Nucleus accumbens (tissue), 56 donors: ENCODE data around the gene XXYLT1.

ENCODE experiments used
- DNase-seq, 56 donors: peaks; one replicate each; lab custom pipeline; 2025; lab: John Stamatoyannopoulos, UW

The XXYLT1 gene

GRCh38 chr3:195143221-195143620 lies 127.7 kb downstream of the XXYLT1 start:
- no peak for DNase-seq

GRCh38 chr3:195142519-195142918 lies 128.4 kb downstream of the XXYLT1 start:
- DNase-seq = no peak

GRCh38 chr3:195140816-195141793 lies 129.9 kb downstream of the XXYLT1 start:
- no peak for DNase-seq

GRCh38 chr3:195140410-195140809 lies 130.5 kb downstream of the XXYLT1 start:
- DNase-seq = no peak

- peak in 13 of 56 donors; percentile 6 to 55 (median 29) for DNase-seq
Measured at GRCh38 chr3:195139876-195140240, 131.1 kb downstream of the XXYLT1 start.

GRCh38 chr3:195139091-195139875 lies 131.7 kb downstream of the XXYLT1 start:
- no peak for DNase-seq

- DNase-seq = no peak
Measured at GRCh38 chr3:195137638-195138588, 133.0 kb downstream of the XXYLT1 start.

- no peak for DNase-seq
Measured at GRCh38 chr3:195135917-195136316, 135.0 kb downstream of the XXYLT1 start.

GRCh38 chr3:195134431-195134830 lies 136.5 kb downstream of the XXYLT1 start:
- no peak for DNase-seq

GRCh38 chr3:195133462-195133861 lies 137.5 kb downstream of the XXYLT1 start:
- DNase-seq = peak in 23 of 56 donors; percentile 5 to 81 (median 27)

- no peak for DNase-seq
Measured at GRCh38 chr3:195133013-195133412, 137.9 kb downstream of the XXYLT1 start.

- no peak for DNase-seq
Measured at GRCh38 chr3:195131176-195131575, 139.8 kb downstream of the XXYLT1 start.

GRCh38 chr3:195129644-195130492 lies 141.1 kb downstream of the XXYLT1 start:
- DNase-seq = no peak

- no peak for DNase-seq
Measured at GRCh38 chr3:195129072-195129643, 141.8 kb downstream of the XXYLT1 start.

- no peak for DNase-seq
Measured at GRCh38 chr3:195128255-195129071, 142.5 kb downstream of the XXYLT1 start.

- DNase-seq = no peak
Measured at GRCh38 chr3:195126056-195126605, 144.8 kb downstream of the XXYLT1 start.

GRCh38 chr3:195125646-195126045 lies 145.3 kb downstream of the XXYLT1 start:
- no peak for DNase-seq
